IMR-90 (cell line): ENCODE results near the gene TINCR. TPM values are rescaled to one million over a fixed set of nuclear protein-coding genes. Genes with fewer than 3 reads are reported as not detected.

Experiments used
- ATAC-seq: fragments of 200-7000 bp; cut with Tn5 transposase; 2 replicates; pipeline ENCODE4 v1.9.1; 2020; ENCODE audit warnings: low read depth, mild to moderate bottlenecking, moderate library complexity
- BruUV-seq: library from RNA; stranded (reverse); fragments of 400-500 nt; replicated peaks from 2 replicates; lab custom pipeline; 2021; lab: Mats Ljungman, UMichigan
- CTCF ChIA-PET: fragments of 300-600 bp; formaldehyde crosslinking; extraction: SDS; loops from one replicate; lab custom pipeline; 2021; ENCODE audit warnings: antibody characterized with exemption; lab: Yijun Ruan, JAX
- POLR2A ChIA-PET: fragments of 300-600 bp; sonication (Branson Sonifier 250); formaldehyde crosslinking; loops from one replicate; lab custom pipeline; 2022; ENCODE audit warnings: antibody characterized with exemption; ENCODE audit not compliant: unreplicated experiment; lab: Charles Lee
- DNase-seq: peaks from one replicate; pipeline ENCODE4 v3.0.0; 2013
- H2AFZ ChIP-seq: replicated peaks from 2 replicates; pipeline ENCODE3; 2013; ENCODE audit warnings: low read length, mild to moderate bottlenecking; ENCODE audit not compliant: poor library complexity
- H2AK5ac ChIP-seq: 2 replicates; pipeline ENCODE4 v1.6.1; 2013; ENCODE audit warnings: low read depth, low read length, inconsistent platforms
- H2AK9ac ChIP-seq: replicated peaks from 2 replicates; pipeline ENCODE3; 2013; ENCODE audit warnings: mild to moderate bottlenecking, low read depth, low read length, moderate library complexity; ENCODE audit not compliant: poor library complexity
- H2BK120ac ChIP-seq: 2 replicates; pipeline ENCODE4 v1.6.1; 2013; ENCODE audit warnings: low read depth, low read length, inconsistent platforms
- H2BK15ac ChIP-seq: 3 replicates; pipeline ENCODE4 v1.6.1; 2013; ENCODE audit warnings: low read depth, low read length, inconsistent platforms
- H2BK20ac ChIP-seq: 2 replicates; pipeline ENCODE4 v1.6.1; 2013; ENCODE audit warnings: low read depth, mild to moderate bottlenecking, inconsistent platforms, low read length, moderate library complexity
- H2BK5ac ChIP-seq: 2 replicates; pipeline ENCODE4 v1.6.1; 2013; ENCODE audit warnings: mild to moderate bottlenecking, low read depth, low read length, inconsistent platforms; ENCODE audit not compliant: poor library complexity, severe bottlenecking
- H3K14ac ChIP-seq: replicated peaks from 2 replicates; pipeline ENCODE4 v1.6.1; 2013; ENCODE audit warnings: low read depth, low read length, inconsistent platforms
- H3K18ac ChIP-seq: 2 replicates; pipeline ENCODE4 v1.6.1; 2013; ENCODE audit warnings: low read depth, low read length, control low read depth
- H3K23ac ChIP-seq: 2 replicates; pipeline ENCODE4 v1.6.1; 2013; ENCODE audit warnings: low read depth, low read length, inconsistent platforms
- H3K27ac ChIP-seq: 2 replicates; pipeline ENCODE4 v1.5.1; 2013; ENCODE audit warnings: mild to moderate bottlenecking, control low read depth, low read length; ENCODE audit not compliant: insufficient read depth
- H3K27me3 ChIP-seq: 2 replicates; pipeline ENCODE4 v1.6.1; 2013; ENCODE audit warnings: low read length; ENCODE audit not compliant: control insufficient read depth, insufficient read depth
- H3K36me3 ChIP-seq: 2 replicates; pipeline ENCODE4 v1.6.1; 2013; ENCODE audit warnings: low read length, mixed read lengths; ENCODE audit not compliant: control insufficient read depth, insufficient read depth
- H3K4ac ChIP-seq: 2 replicates; pipeline ENCODE4 v1.6.1; 2013; ENCODE audit warnings: low read depth, low read length, inconsistent platforms
- H3K4me1 ChIP-seq: 2 replicates; pipeline ENCODE4 v1.6.1; 2013; ENCODE audit warnings: low read length, mixed read lengths; ENCODE audit not compliant: control insufficient read depth, insufficient read depth
- H3K4me2 ChIP-seq: 2 replicates; pipeline ENCODE4 v1.6.1; 2013; ENCODE audit warnings: low read depth, mild to moderate bottlenecking, control low read depth, low read length, moderate library complexity
- H3K4me3 ChIP-seq: 2 replicates; pipeline ENCODE4 v1.5.1; 2013; ENCODE audit warnings: low read depth, mild to moderate bottlenecking, control low read depth, low read length, moderate library complexity; ENCODE audit not compliant: insufficient read depth
- H3K56ac ChIP-seq: 2 replicates; pipeline ENCODE4 v1.6.1; 2013; ENCODE audit warnings: low read length, inconsistent platforms; ENCODE audit not compliant: insufficient read depth; ENCODE audit errors: extremely low read depth
- H3K79me1 ChIP-seq, 2 experiments: 2 replicates each; pipeline ENCODE4 v1.6.1; 2013; ENCODE audit warnings: low read length in 2 of 2, inconsistent platforms in 1 of 2, low read depth in 1 of 2
- H3K9ac ChIP-seq: 2 replicates; pipeline ENCODE4 v1.6.1; 2013; ENCODE audit warnings: low read depth, low read length, control low read depth
- H3K9me1 ChIP-seq: 2 replicates; pipeline ENCODE4 v1.6.1; 2013; ENCODE audit warnings: low read length, inconsistent platforms; ENCODE audit not compliant: insufficient read depth
- H3K9me3 ChIP-seq: 2 replicates; pipeline ENCODE4 v1.6.1; 2013; ENCODE audit warnings: low read length; ENCODE audit not compliant: control insufficient read depth, insufficient read depth
- H4K20me1 ChIP-seq: 2 replicates; pipeline ENCODE4 v1.6.1; 2013; ENCODE audit warnings: low read length, inconsistent platforms; ENCODE audit not compliant: insufficient read depth
- H4K5ac ChIP-seq: 2 replicates; pipeline ENCODE4 v1.6.1; 2013; ENCODE audit warnings: mild to moderate bottlenecking, low read depth, low read length, control low read depth
- H4K8ac ChIP-seq, 2 experiments: 2 replicates each; pipeline ENCODE4 v1.6.1; 2013; ENCODE audit warnings: low read depth in 2 of 2, low read length in 2 of 2, control low read depth in 1 of 2, inconsistent platforms in 1 of 2
- H4K91ac ChIP-seq: 2 replicates; pipeline ENCODE4 v1.6.1; 2013; ENCODE audit warnings: low read depth, low read length, inconsistent platforms; ENCODE audit not compliant: insufficient read depth
- BHLHE40 ChIP-seq: fragments of 150-350 bp; IDR thresholded peaks from 2 replicates; pipeline ENCODE4 v1.6.1; 2016; ENCODE audit warnings: mild to moderate bottlenecking, low read depth, low read length
- NFE2L2 ChIP-seq: fragments of 150-350 bp; IDR thresholded peaks from 2 replicates; pipeline ENCODE4 v1.6.1; 2016; ENCODE audit warnings: low read depth, mild to moderate bottlenecking, low read length
- RAD21 ChIP-seq: IDR thresholded peaks from 2 replicates; pipeline ENCODE4 v1.6.1; 2012; ENCODE audit warnings: low read length, improper control_type of control experiment
- RCOR1 ChIP-seq: IDR thresholded peaks from 2 replicates; pipeline ENCODE4 v1.6.1; 2012; ENCODE audit warnings: mild to moderate bottlenecking, low read length, improper control_type of control experiment; ENCODE audit not compliant: insufficient replicate concordance
- SMC3 ChIP-seq: fragments of 150-350 bp; IDR thresholded peaks from 2 replicates; pipeline ENCODE4 v1.6.1; 2016; ENCODE audit warnings: low read depth, mild to moderate bottlenecking, antibody characterized with exemption, low read length, moderate library complexity
- WGBS, 2 experiments: methylation state at CpG; one replicate each; pipeline versions ENCODE4 v1.1.5 to v1.1.7; 2013; ENCODE audit warnings: missing lambda C conversion rate in 2 of 2; ENCODE audit not compliant: insufficient read length in 1 of 2; ENCODE audit errors: extremely low coverage in 2 of 2; 5-methylcytosine and 5-hydroxymethylcytosine counted together
- dilution Hi-C: fragments of 300-500 bp; cut with HindIII; formaldehyde crosslinking; loops from one replicate; pipeline ENCODE4 v1.14.3; 2018; ENCODE audit warnings: low sequenced_read_pairs; ENCODE audit not compliant: unreplicated experiment
- in situ Hi-C: fragments of 300-500 bp; cut with MboI; formaldehyde crosslinking; loops from 3 replicates; pipeline ENCODE4 v1.14.3; 2019; ENCODE audit warnings: low sequenced_read_pairs, inconsistent platforms, mixed read lengths
- intact Hi-C: fragments of 100-400 bp; cut with micrococcal nuclease; formaldehyde crosslinking; loops from 2 replicates; pipeline ENCODE4 v1.10.0; 2022
- polyA plus RNA-seq, 3 experiments: library from polyadenylated mRNA; depleted of rRNA; stranded (reverse); fragments of >200 nt; gene quantifications; 2 replicates each; pipeline ENCODE4 v1.2.3, GENCODE V29; 2012; ENCODE audit warnings: low replicate concordance in 1 of 3
- total RNA-seq: library from RNA; depleted of rRNA; stranded (reverse); fragments of >200 nt; gene quantifications from 2 replicates; pipeline ENCODE4 v1.2.3, GENCODE V29; 2012

TINCR gene
- total and polyA plus RNA-seq, 2 of the 4 experiments (the other 2 are of a cell fraction) = 0.05 TPM; not detected in 1

DNA sequence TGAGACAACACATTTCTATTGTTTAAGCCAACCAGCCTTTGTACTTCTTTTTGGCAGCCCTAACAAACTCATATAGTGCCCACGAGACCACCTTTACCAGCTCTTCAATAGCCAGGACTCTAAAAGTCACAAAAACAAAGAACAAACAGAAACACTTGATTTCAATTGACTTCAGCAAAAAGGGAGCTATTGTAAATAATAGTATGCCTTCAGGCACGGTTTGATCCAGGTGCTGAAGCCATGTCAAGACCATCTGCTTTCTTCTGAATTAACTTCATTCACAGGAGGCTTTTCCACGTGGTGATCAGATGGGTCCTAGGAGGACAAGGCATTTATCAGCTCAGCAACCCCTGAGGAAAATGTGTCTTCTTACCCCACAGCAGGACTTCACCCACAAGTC, 53.8 kb downstream of the TINCR start:
- Histone ChIP-seq H3K4me1 (no peaks in the 10 kb centered on the region), H2AK9ac (no peak overlapping the region), H2BK5ac (no peak overlapping the region), H2AFZ (no peak overlapping the region), H2BK120ac (no peak overlapping the region), H4K8ac (no peak overlapping the region), H3K23ac (no peak overlapping the region), H3K4ac (no peak overlapping the region), H3K4me2 (no peak overlapping the region), H3K56ac (no peak overlapping the region), H2BK20ac (no peak overlapping the region), H3K9me1 (no peaks in the 10 kb centered on the region), H4K5ac (no peak overlapping the region), H3K27me3 (no peaks in the 10 kb centered on the region; the same call in 1 of the 2 replicates), H3K79me1 (no peaks in the 10 kb centered on the region), H3K14ac (no peak overlapping the region), H3K18ac (no peak overlapping the region), H3K9me3 (peaks cover 11% of the 10 kb centered on the region), H3K4me3 (no peak overlapping the region), H3K36me3 (no peaks in the 10 kb centered on the region), H4K20me1 (no peaks in the 10 kb centered on the region), H2BK15ac (no peak overlapping the region), H2AK5ac (no peak overlapping the region), H4K91ac (no peak overlapping the region), H3K9ac (no peak overlapping the region), H3K27ac (no peak overlapping the region)
- DNase-seq (no peak), ATAC-seq (no peak)
- TF ChIP-seq RCOR1 (no peak), SMC3 (no peak), RAD21 (no peak), BHLHE40 (no peak), NFE2L2 (no peak)
- BruUV-seq = no TSS peak
- POLR2A ChIA-PET = no interaction called here
- WGBS, 2 experiments = no CpG with 5 or more reads among the region's 3 CpGs
- CTCF ChIA-PET = interaction anchor here (0.7 kb wide), 1 partner anchor 34 kb away, joined by 3 read pairs; no protein-coding TSS in a partner anchor
- dilution Hi-C loops = no loop called here
- intact Hi-C loops = no loop called here
- in situ Hi-C loops = no loop called here
